ENCODE measurements around the gene RPL37. TPM values are rescaled to one million over a fixed set of nuclear protein-coding genes. Genes with fewer than 3 reads are reported as not detected.
"Not testable (repeated sequence)": the region's sequence is repeated elsewhere in the genome, so short reads cannot be mapped to it uniquely, and the experiment has no call there.

RPL37 gene
- total RNA-seq, 1 donor from 2014 or later: 2,223 TPM

DNA sequence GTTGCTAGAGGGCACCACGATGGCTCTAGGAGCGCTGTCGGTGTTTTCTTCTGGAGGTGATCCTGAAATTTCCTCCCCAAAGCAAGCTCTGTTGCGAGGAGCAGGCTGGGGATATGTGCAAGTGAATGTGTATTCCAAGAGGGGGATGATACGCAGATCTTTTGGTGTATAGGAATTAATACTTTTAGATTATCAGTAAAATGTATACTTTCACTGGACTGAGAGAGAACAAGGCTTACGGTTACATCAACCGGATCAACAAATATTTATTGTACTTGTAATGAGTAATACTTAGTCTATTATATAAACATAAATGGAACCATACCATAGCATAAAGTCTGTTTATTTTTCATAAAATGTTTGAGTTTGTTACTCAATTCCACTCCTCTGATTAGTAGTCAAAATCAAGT, 36.2 kb downstream of the RPL37 start:
- no peaks in the 10 kb centered on the region for H3K9me3 Mint-ChIP-seq
- peaks cover 16% of the 10 kb centered on the region for H3K36me3 Mint-ChIP-seq (ENCODE audit: low read depth)
- H3K27ac Mint-ChIP-seq: peak overlapping the region; percentile 89

DNA sequence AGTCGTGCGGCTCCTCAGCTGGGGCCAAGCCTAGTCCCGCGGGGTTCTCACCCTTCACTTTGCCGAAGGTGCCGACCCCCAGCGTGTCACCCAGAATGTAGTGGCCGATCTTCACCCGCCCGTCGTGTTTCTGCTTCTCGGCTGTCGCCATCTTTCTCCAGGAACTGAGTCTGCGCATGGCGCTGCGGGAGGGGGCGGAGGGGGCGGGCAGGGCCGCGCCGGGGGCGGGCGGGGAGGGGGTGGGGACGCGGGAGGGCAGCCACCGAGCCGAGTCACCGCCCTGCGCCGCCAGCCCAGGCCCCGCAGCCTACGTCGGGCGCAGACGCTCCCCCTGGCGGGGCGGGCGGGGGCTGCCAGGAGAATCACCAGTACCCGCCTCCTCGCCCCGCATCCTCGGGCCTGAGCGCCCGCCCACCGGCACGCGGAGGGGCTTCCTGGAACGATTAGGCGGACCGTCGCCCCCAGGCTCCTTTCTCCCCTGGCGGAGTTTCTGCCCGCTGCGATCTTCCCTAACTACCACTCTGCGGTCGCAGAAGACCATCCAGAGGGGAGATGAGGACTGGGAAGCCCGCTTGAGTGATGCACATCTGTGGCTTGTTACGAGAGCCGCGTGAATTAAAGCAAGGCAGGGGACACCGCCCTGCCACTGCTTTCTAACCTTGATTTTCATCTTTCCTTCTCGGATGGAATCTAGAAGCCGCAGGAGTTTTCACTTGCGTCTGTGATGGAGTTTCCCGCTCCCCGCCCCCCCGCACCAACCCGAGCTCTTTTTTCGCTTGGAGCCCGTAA, 36.8 kb downstream of the RPL37 start, which contains the start of gene PRKAA1:
TSS of gene PRKAA1 (minus strand) at position 363 of the 789 bp plus-strand sequence. CDS start at position 178, 185 bp downstream.
- H3K27me3 Mint-ChIP-seq: no peaks in the 10 kb centered on the region
- peak within 1 kb of the TSS; percentile 93 for H3K27ac Mint-ChIP-seq
- DNase-seq (peak; percentile 93), ATAC-seq (ENCODE audit: low read depth) (peak; percentile 96)
- intact Hi-C loops (cut with micrococcal nuclease): loop anchor here (1.0 kb wide), 3 partner anchors 37 to 1725 kb away; partner anchors contain the start of genes RPL37 and TTC33
- peaks cover 42% of the 10 kb centered on the region for H3K4me1 Mint-ChIP-seq
- CTCF ChIA-PET: interaction anchor here (0.5 to 1.1 kb wide), 2 partner anchors 35 to 317 kb away, joined by 4 read pairs; no protein-coding TSS in a partner anchor
- TF ChIP-seq CTCF (IDR thresholded peaks at IDR 0.05): no peak
- peaks cover 16% of the 10 kb centered on the region for H3K36me3 Mint-ChIP-seq (ENCODE audit: low read depth)
- H3K4me3 Mint-ChIP-seq: peak within 1 kb of the TSS; percentile 91
- POLR2A ChIA-PET: interaction anchor here (0.6 to 1.6 kb wide), 10 partner anchors 10 to 1103 kb away, joined by 3 to 7 read pairs (median 4); partner anchors contain the start of gene CARD6
- no peaks in the 10 kb centered on the region for H3K9me3 Mint-ChIP-seq

More for the DNA sequence above, 36.2 kb downstream of the RPL37 start:
- intact Hi-C loops (cut with micrococcal nuclease): loop anchor here (1.0 kb wide), 3 partner anchors 36 to 1726 kb away; partner anchors contain the start of genes RPL37 and TTC33
- POLR2A ChIA-PET: interaction anchor here (0.6 to 1.3 kb wide), 6 partner anchors 9 to 115 kb away, joined by 3 to 7 read pairs (median 5); partner anchors contain the start of gene CARD6
- ATAC-seq (ENCODE audit: low read depth) (no peak), DNase-seq (no peak)
- Mint-ChIP-seq H3K4me3 (peak overlapping the region; percentile 91), H3K27me3 (no peaks in the 10 kb centered on the region), H3K4me1 (peaks cover 38% of the 10 kb centered on the region)
- no peak for TF ChIP-seq CTCF (IDR thresholded peaks at IDR 0.05)
- CTCF ChIA-PET: interaction anchor here (1.1 kb wide), 1 partner anchor 34 kb away, joined by 4 read pairs; no protein-coding TSS in a partner anchor

GRCh38 chr5:40797273-40798011, 37.6 kb downstream of the RPL37 start:
- H3K36me3 Mint-ChIP-seq (ENCODE audit: low read depth): peaks cover 16% of the 10 kb centered on the region
- DNase-seq: peak; percentile 66
- no peaks in the 10 kb centered on the region for H3K27me3 Mint-ChIP-seq
- intact Hi-C loops (cut with micrococcal nuclease): loop anchor here (1.0 to 2.0 kb wide), 5 partner anchors 8 to 1724 kb away; partner anchors contain the start of genes RPL37 and TTC33
- H3K9me3 Mint-ChIP-seq: no peaks in the 10 kb centered on the region
- peaks cover 44% of the 10 kb centered on the region for H3K4me1 Mint-ChIP-seq
- no peak for TF ChIP-seq CTCF (IDR thresholded peaks at IDR 0.05)
- peak; percentile 22 for ATAC-seq (ENCODE audit: low read depth)
- POLR2A ChIA-PET: interaction anchor here (0.7 to 1.6 kb wide), 7 partner anchors 10 to 1102 kb away, joined by 3 to 6 read pairs (median 3); partner anchors contain the start of gene RPL37
- CTCF ChIA-PET: interaction anchor here (0.5 kb wide), 1 partner anchor 318 kb away, joined by 4 read pairs; no protein-coding TSS in a partner anchor
- H3K27ac Mint-ChIP-seq: peak overlapping the region; percentile 93
- H3K4me3 Mint-ChIP-seq: peak overlapping the region; percentile 91

GRCh38 chr5:40796487-40796889, 38.5 kb downstream of the RPL37 start:
- no peak for DNase-seq
- CTCF ChIA-PET: no interaction called here
- peak overlapping the region; percentile 6 for H3K27ac Mint-ChIP-seq

GRCh38 chr5:40794877-40795276, 40.1 kb downstream of the RPL37 start:
- CTCF ChIA-PET; H3K27ac Mint-ChIP-seq; POLR2A ChIA-PET; H3K4me3 Mint-ChIP-seq; H3K9me3 Mint-ChIP-seq; H3K27me3 Mint-ChIP-seq; intact Hi-C loops (cut with micrococcal nuclease); DNase-seq; ATAC-seq (ENCODE audit: low read depth): not testable (repeated sequence)
- Mint-ChIP-seq H3K4me1 (peaks cover 54% of the 10 kb centered on the region), H3K36me3 (ENCODE audit: low read depth) (peaks cover 16% of the 10 kb centered on the region)

More at GRCh38 chr5:40796487-40796889, 38.5 kb downstream of the RPL37 start:
- Mint-ChIP-seq H3K4me3 (peak overlapping the region; percentile 91), H3K9me3 (no peaks in the 10 kb centered on the region), H3K36me3 (ENCODE audit: low read depth) (peaks cover 16% of the 10 kb centered on the region), H3K4me1 (peaks cover 46% of the 10 kb centered on the region), H3K27me3 (no peaks in the 10 kb centered on the region)
- TF ChIP-seq CTCF (IDR thresholded peaks at IDR 0.05): no peak
- no peak for ATAC-seq (ENCODE audit: low read depth)
- intact Hi-C loops (cut with micrococcal nuclease): loop anchor here (2.0 kb wide), 1 partner anchor 116 kb away; no protein-coding TSS in a partner anchor
- POLR2A ChIA-PET: interaction anchor here (0.7 to 1.6 kb wide), 4 partner anchors 9 to 1847 kb away, joined by 3 to 6 read pairs (median 3); partner anchors contain the start of gene RPL37

GRCh38 chr5:40794340-40794739, 40.7 kb downstream of the RPL37 start:
- POLR2A ChIA-PET; intact Hi-C loops (cut with micrococcal nuclease); CTCF ChIA-PET; H3K4me3 Mint-ChIP-seq; H3K27ac Mint-ChIP-seq; H3K27me3 Mint-ChIP-seq; ATAC-seq (ENCODE audit: low read depth); H3K9me3 Mint-ChIP-seq; DNase-seq: not testable (repeated sequence)
- H3K36me3 Mint-ChIP-seq (ENCODE audit: low read depth): peaks cover 16% of the 10 kb centered on the region
- peaks cover 54% of the 10 kb centered on the region for H3K4me1 Mint-ChIP-seq

DNA sequence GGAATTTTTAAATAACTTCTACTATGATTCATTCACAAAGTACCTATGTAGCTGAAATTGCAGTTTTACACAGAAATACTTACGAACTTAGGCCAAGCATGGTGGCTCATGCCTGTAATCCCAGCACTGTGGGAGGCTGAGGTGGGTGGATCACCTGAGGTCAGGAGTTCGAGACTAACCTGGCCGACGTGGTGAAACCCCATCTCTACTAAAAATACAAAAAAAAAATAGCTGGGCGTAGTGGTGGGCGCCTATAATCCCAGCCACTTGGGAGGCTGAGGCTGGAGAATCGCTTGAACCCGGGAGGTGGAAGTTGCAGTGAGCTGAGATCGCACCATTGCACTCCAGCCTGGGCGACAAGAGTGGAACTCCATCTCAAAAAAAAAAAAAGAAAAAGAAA, 42.3 kb downstream of the RPL37 start:
- ATAC-seq (ENCODE audit: low read depth); H3K27me3 Mint-ChIP-seq; H3K4me3 Mint-ChIP-seq; H3K27ac Mint-ChIP-seq; CTCF ChIA-PET; intact Hi-C loops (cut with micrococcal nuclease); DNase-seq; POLR2A ChIA-PET; H3K9me3 Mint-ChIP-seq: not testable (repeated sequence)
- Mint-ChIP-seq H3K4me1 (peaks cover 55% of the 10 kb centered on the region), H3K36me3 (ENCODE audit: low read depth) (peaks cover 30% of the 10 kb centered on the region)
